Measurements from ENCODE around the gene CFAP57.

The CFAP57 gene

GRCh38 chr1:43302721-43303470 is 130.8 kb downstream of the CFAP57 start:
- FAIRE-seq = no peak

DNA sequence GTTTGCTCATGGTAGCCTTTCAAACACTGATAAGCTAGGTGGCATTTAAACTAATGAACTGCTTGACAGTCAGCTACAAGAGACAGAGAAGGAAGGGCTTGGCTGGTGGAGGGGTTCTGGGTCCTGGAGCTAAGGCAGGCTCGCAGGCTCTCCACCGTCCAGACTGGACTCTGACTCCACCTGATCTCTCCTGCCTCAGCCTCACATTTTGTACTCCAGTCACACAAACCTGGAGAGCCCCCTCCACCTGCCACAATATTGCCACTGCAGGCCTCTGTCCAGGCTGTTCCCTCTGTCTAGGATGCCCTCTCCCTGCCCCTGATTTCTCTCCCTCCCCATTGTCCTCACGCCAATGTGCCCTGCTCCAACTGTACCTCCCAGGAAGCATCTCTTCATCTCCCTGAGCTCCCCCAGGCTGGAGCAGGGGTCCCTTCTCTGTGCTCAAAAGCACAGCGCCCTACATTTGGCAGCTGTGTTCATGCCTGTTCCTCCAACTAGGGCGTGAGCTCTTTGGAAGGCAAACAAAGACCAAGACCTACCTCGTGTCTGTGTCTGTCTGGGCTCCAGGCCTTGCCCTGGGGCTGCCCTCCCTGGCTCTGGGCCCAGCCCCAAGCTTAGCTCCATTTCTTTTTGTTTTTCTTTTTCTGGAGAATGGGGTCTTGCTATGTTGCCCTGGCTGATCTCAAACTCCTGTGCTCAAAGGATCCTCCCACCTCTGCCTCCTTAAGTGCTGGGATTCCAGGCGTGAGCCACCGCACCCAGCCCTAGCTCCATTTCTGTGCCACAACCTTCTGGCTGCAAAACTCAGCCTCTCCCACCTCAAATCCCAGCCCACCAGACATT is 131.6 kb downstream of the CFAP57 start:
- FAIRE-seq = no peak

Measured in endometrium (tissue), 2 donors.